ENCODE measurements around the gene TBC1D14. TPM values are rescaled to one million over a fixed set of nuclear protein-coding genes. Genes with fewer than 3 reads are reported as not detected.
A peak's percentile ranks its signal among the peaks of the same experiment; 100 is the strongest.

Gene TBC1D14
- total and polyA plus RNA-seq, 9 of the 15 experiments (the other 6 are each of a cell fraction or from before 2014, with no cell fraction given), result 2.1 to 59.6 (median 44.8) TPM

DNA sequence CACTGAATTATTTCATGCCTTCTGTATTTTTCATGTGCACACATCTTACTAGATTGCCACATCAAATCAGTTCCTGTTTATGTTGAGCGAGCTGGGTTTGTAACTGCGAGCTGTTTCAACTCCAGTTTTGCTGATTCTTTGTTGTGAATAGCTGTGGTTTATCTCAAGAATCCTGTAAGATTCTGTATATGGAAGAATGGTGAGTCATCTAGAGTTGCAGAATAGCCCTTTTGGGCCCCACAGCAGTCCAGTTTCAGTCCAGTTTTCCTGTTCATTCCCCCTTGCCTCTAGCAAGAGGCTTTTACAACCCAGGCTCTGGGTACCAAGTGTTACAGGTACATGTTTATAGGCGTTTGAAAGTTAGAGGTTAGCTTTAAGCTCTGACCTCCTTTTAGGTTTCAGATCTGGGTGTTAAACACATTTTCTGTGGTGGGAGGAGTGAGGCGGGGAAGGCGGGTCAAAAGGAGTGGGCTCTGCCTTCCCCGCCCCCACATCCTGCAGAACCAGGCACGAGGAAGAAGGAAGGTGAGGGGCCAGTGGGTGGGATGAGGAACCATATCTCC is 32.7 kb downstream of the TBC1D14 start:
- Histone ChIP-seq H3K4me1 (replicated peaks in 1 of 2; ENCODE audit: control insufficient read depth in 2 of 2, insufficient read depth in 2 of 2, low read length in 2 of 2) (peaks cover 36 to 54% of the 10 kb centered on the region in 2 experiments), H3K9ac (ENCODE audit: insufficient read depth in 1 of 2, low read depth in 2 of 2, low read length in 2 of 2) (peak overlapping the region; percentile 41 to 60; a peak in 2 of 4 replicates), H3K9me3 (replicated peaks; ENCODE audit: control insufficient read depth, insufficient read depth, low read depth, low read length) (no peaks in the 10 kb centered on the region), H3K4me2 (ENCODE audit: insufficient read depth, low read length) (peak overlapping the region; percentile 34; the same call in 1 of the 2 replicates), H2AFZ (ENCODE audit: low read depth, low read length) (no peak overlapping the region), H3K27me3 (ENCODE audit: control insufficient read depth in 2 of 2, insufficient read depth in 2 of 2, low read length in 2 of 2) (no peaks in the 10 kb centered on the region), H3K36me3 (ENCODE audit: control insufficient read depth, insufficient read depth, low read length) (peaks cover 65% of the 10 kb centered on the region; the same call in 2 of the 3 replicates), H4K20me1 (replicated peaks; ENCODE audit: control insufficient read depth, insufficient read depth, low read length) (peaks cover 63% of the 10 kb centered on the region), H3K9me1 (ENCODE audit: control insufficient read depth, insufficient read depth, low read length) (peaks cover 10% of the 10 kb centered on the region), H3K27ac (ENCODE audit: extremely low read depth, low read depth, low read length) (peak overlapping the region; percentile 73), H3K4me3 (0 out of 2 replicates have a peak overlapping the region, but pooled peaks have one; percentile 5), H3K79me2 (ENCODE audit: control insufficient read depth, insufficient read depth, low read length) (peaks cover 74% of the 10 kb centered on the region)
- peak; percentile 56 to 78 (median 65) for DNase-seq (ENCODE audit: extremely low read depth in 1 of 4, low spot score in 3 of 4)
- ChIA-PET CTCF (ENCODE audit: low intra/inter-chr PET ratio) (interaction anchor here (0.5 kb wide), 1 partner anchor 157 kb away, joined by 3 read pairs; no protein-coding TSS in a partner anchor), POLR2A (interaction anchor here (0.7 to 1.3 kb wide), 5 partner anchors 9 to 28 kb away, joined by 3 read pairs; no protein-coding TSS in a partner anchor)
- in situ Hi-C loops (cut with MboI) (no loop called here), intact Hi-C loops (cut with micrococcal nuclease) (loop anchor here (2.0 kb wide), 1 partner anchor 26 kb away; no protein-coding TSS in a partner anchor)
- BruUV-seq (replicated peaks), result no TSS peak
- FAIRE-seq, result peak; percentile 98
- 10% methylated on average over 7 of the region's 7 CpGs for WGBS (ENCODE audit: insufficient coverage, low coverage, missing lambda C conversion rate)
- ATAC-seq, result peak; percentile 91
- TF ChIP-seq TBL1XR1 (IDR thresholded peaks at IDR 0.05; ENCODE audit: low read length in 2 of 2), result peak in 1 of 2 experiments; percentile 63; a peak in 2 of 4 replicates
- TF ChIP-seq, protein P1, sequence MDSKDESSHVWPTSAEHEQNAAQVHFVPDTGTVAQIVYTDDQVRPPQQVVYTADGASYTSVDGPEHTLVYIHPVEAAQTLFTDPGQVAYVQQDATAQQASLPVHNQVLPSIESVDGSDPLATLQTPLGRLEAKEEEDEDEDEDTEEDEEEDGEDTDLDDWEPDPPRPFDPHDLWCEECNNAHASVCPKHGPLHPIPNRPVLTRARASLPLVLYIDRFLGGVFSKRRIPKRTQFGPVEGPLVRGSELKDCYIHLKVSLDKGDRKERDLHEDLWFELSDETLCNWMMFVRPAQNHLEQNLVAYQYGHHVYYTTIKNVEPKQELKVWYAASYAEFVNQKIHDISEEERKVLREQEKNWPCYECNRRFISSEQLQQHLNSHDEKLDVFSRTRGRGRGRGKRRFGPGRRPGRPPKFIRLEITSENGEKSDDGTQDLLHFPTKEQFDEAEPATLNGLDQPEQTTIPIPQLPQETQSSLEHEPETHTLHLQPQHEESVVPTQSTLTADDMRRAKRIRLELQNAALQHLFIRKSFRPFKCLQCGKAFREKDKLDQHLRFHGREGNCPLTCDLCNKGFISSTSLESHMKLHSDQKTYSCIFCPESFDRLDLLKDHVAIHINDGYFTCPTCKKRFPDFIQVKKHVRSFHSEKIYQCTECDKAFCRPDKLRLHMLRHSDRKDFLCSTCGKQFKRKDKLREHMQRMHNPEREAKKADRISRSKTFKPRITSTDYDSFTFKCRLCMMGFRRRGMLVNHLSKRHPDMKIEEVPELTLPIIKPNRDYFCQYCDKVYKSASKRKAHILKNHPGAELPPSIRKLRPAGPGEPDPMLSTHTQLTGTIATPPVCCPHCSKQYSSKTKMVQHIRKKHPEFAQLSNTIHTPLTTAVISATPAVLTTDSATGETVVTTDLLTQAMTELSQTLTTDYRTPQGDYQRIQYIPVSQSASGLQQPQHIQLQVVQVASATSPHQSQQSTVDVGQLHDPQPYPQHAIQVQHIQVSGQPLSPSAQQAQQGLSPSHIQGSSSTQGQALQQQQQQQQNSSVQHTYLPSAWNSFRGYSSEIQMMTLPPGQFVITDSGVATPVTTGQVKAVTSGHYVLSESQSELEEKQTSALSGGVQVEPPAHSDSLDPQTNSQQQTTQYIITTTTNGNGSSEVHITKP (IDR thresholded peaks at IDR 0.05; ENCODE audit: partially characterized antibody), result no peak
- TF ChIP-seq MITF (IDR thresholded peaks at IDR 0.05), result no peak
- TF ChIP-seq ZNF23 (CRISPR knock-in tag; IDR thresholded peaks at IDR 0.05), result no peak
- TF ChIP-seq RBBP5 (IDR thresholded peaks at IDR 0.05; ENCODE audit: borderline replicate concordance, insufficient read depth, low read length, poor library complexity, severe bottlenecking), result peak; percentile 53
- no peak for TF ChIP-seq CHCHD3 (CRISPR knock-in tag; IDR thresholded peaks at IDR 0.05)
- no peak for TF ChIP-seq ZFP1 (CRISPR knock-in tag; IDR thresholded peaks at IDR 0.05)
- no peak for TF ChIP-seq ZNF586 (CRISPR knock-in tag; conservative IDR thresholded peaks at IDR 0.05)
- TF ChIP-seq RBM34 (IDR thresholded peaks at IDR 0.05; ENCODE audit: borderline replicate concordance, insufficient read depth, low read length), result no peak
- TF ChIP-seq, protein P2, sequence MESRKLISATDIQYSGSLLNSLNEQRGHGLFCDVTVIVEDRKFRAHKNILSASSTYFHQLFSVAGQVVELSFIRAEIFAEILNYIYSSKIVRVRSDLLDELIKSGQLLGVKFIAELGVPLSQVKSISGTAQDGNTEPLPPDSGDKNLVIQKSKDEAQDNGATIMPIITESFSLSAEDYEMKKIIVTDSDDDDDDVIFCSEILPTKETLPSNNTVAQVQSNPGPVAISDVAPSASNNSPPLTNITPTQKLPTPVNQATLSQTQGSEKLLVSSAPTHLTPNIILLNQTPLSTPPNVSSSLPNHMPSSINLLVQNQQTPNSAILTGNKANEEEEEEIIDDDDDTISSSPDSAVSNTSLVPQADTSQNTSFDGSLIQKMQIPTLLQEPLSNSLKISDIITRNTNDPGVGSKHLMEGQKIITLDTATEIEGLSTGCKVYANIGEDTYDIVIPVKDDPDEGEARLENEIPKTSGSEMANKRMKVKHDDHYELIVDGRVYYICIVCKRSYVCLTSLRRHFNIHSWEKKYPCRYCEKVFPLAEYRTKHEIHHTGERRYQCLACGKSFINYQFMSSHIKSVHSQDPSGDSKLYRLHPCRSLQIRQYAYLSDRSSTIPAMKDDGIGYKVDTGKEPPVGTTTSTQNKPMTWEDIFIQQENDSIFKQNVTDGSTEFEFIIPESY (CRISPR knock-in tag; IDR thresholded peaks at IDR 0.05), result no peak
- no peak for TF ChIP-seq RBFOX2 (IDR thresholded peaks at IDR 0.05; ENCODE audit: low read depth, low read length)
- peak; percentile 56 for TF ChIP-seq NCOR1 (IDR thresholded peaks at IDR 0.05)
- TF ChIP-seq FOXA3 (CRISPR knock-in tag; conservative IDR thresholded peaks at IDR 0.05 in 1 of 2, IDR thresholded peaks at IDR 0.05 in 1 of 2), result no peak
- TF ChIP-seq EP400 (IDR thresholded peaks at IDR 0.05), result no peak; the same call in none of the 2 replicates
- no peak for TF ChIP-seq BMI1 (IDR thresholded peaks at IDR 0.05; ENCODE audit: low read length)

Data from K562 (cell line).